ENCODE results near the gene SGTA.

GRCh38 chr19:2790557-2791271, 7.6 kb upstream of the SGTA start:
- TF ChIP-seq CTCF (IDR thresholded peaks at IDR 0.05) (no peak), POLR2A (IDR thresholded peaks at IDR 0.05) (no peak)

All from thyroid gland (tissue), 4 donors.